DMS53 treated with DMSO at 0.1 percent for 48 hours (cell line): ENCODE measurements around the gene SORCS3.

ENCODE experiments used
- DNase-seq: peaks from one replicate; lab custom pipeline; 2025; ENCODE audit not compliant: unreplicated experiment; lab: John Stamatoyannopoulos, UW

SORCS3 gene

GRCh38 chr10:104641187-104641936 is at the start of gene SORCS3:
Gene SORCS3, plus strand, starts transcription at chr10:104641290.
- DNase-seq, result no peak

- DNase-seq, result no peak
Observed at GRCh38 chr10:104591441-104591840, 49.6 kb upstream of the SORCS3 start.

GRCh38 chr10:104601166-104601565 is 39.9 kb upstream of the SORCS3 start:
- DNase-seq, result no peak

GRCh38 chr10:104608091-104608828 is 32.8 kb upstream of the SORCS3 start:
- DNase-seq, result no peak

GRCh38 chr10:104612571-104613205 is 28.4 kb upstream of the SORCS3 start:
- no peak for DNase-seq

- DNase-seq, result no peak
Observed at GRCh38 chr10:104613406-104613805, 27.7 kb upstream of the SORCS3 start.

GRCh38 chr10:104614245-104614831 is 26.8 kb upstream of the SORCS3 start:
- DNase-seq, result no peak

GRCh38 chr10:104615136-104615535 is 26.0 kb upstream of the SORCS3 start:
- no peak for DNase-seq

- DNase-seq, result no peak
Observed at GRCh38 chr10:104617831-104618230, 23.3 kb upstream of the SORCS3 start.

- DNase-seq, result no peak
Observed at GRCh38 chr10:104622175-104622574, 18.9 kb upstream of the SORCS3 start.

GRCh38 chr10:104622598-104623209 is 18.4 kb upstream of the SORCS3 start:
- DNase-seq, result no peak

- DNase-seq, result no peak
Observed at GRCh38 chr10:104630731-104631130, 10.4 kb upstream of the SORCS3 start.

- DNase-seq, result no peak
Observed at GRCh38 chr10:104631946-104632345, 9.1 kb upstream of the SORCS3 start.

GRCh38 chr10:104638861-104639589 is 2.1 kb upstream of the SORCS3 start:
- DNase-seq, result no peak

GRCh38 chr10:104639590-104640338 is 1.3 kb upstream of the SORCS3 start:
- no peak for DNase-seq

GRCh38 chr10:104640339-104641186 is 527 bp upstream of the SORCS3 start:
- no peak for DNase-seq

- no peak for DNase-seq
Observed at GRCh38 chr10:104641937-104642657, 1.0 kb downstream of the SORCS3 start.

- DNase-seq, result no peak
Observed at GRCh38 chr10:104642658-104643302, 1.7 kb downstream of the SORCS3 start.
